ENCODE measurements around the gene FRMD6.

FRMD6 gene

GRCh38 chr14:51658441-51659173, 6.9 kb downstream of the FRMD6 start:
- Histone ChIP-seq H4K20me1 (ENCODE audit: insufficient read depth) (0 out of 2 replicates have a peak, but pooled peaks cover 9% of the 10 kb centered on the region), H3K36me3 (ENCODE audit: insufficient read depth) (no peaks in the 10 kb centered on the region; the same call in 1 of the 2 replicates), H3K27ac (no peak overlapping the region), H3K79me2 (ENCODE audit: insufficient read depth, low read depth) (peaks cover 97% of the 10 kb centered on the region), H3K27me3 (ENCODE audit: insufficient read depth, low read depth) (no peaks in the 10 kb centered on the region), H3K4me3 (IDR thresholded peaks at IDR 0.05; ENCODE audit: insufficient read depth, low read depth, low read length) (no peak overlapping the region), H3K4me1 (ENCODE audit: low read depth, poor library complexity, severe bottlenecking) (peaks cover 43% of the 10 kb centered on the region), H3K9ac (no peak overlapping the region), H2AFZ (ENCODE audit: low read depth) (no peak overlapping the region), H3K4me2 (no peak overlapping the region)
- TF ChIP-seq CTCF (conservative IDR thresholded peaks at IDR 0.05; ENCODE audit: low read depth, low read length): no peak

GRCh38 chr14:51660741-51661140, 9.0 kb downstream of the FRMD6 start:
- Histone ChIP-seq H3K79me2 (ENCODE audit: insufficient read depth, low read depth) (peaks cover 96% of the 10 kb centered on the region), H3K9ac (no peak overlapping the region), H3K4me1 (ENCODE audit: low read depth, poor library complexity, severe bottlenecking) (peaks cover 36% of the 10 kb centered on the region), H3K4me3 (IDR thresholded peaks at IDR 0.05; ENCODE audit: insufficient read depth, low read depth, low read length) (no peak overlapping the region), H3K27me3 (ENCODE audit: insufficient read depth, low read depth) (no peaks in the 10 kb centered on the region), H3K4me2 (no peak overlapping the region), H2AFZ (ENCODE audit: low read depth) (no peak overlapping the region), H3K27ac (no peak overlapping the region), H4K20me1 (ENCODE audit: insufficient read depth) (0 out of 2 replicates have a peak, but pooled peaks cover 6% of the 10 kb centered on the region), H3K36me3 (ENCODE audit: insufficient read depth) (no peaks in the 10 kb centered on the region; the same call in 1 of the 2 replicates)
- TF ChIP-seq CTCF (conservative IDR thresholded peaks at IDR 0.05; ENCODE audit: low read depth, low read length): no peak

GRCh38 chr14:51661504-51661903, 9.8 kb downstream of the FRMD6 start:
- TF ChIP-seq CTCF (conservative IDR thresholded peaks at IDR 0.05; ENCODE audit: low read depth, low read length): no peak
- no peaks in the 10 kb centered on the region for H3K27me3 ChIP-seq (ENCODE audit: insufficient read depth, low read depth)
- H3K4me2 ChIP-seq: no peak overlapping the region
- H3K27ac ChIP-seq: no peak overlapping the region
- peaks cover 28% of the 10 kb centered on the region for H3K4me1 ChIP-seq (ENCODE audit: low read depth, poor library complexity, severe bottlenecking)
- peaks cover 96% of the 10 kb centered on the region for H3K79me2 ChIP-seq (ENCODE audit: insufficient read depth, low read depth)
- no peak overlapping the region for H3K9ac ChIP-seq
- no peaks in the 10 kb centered on the region; the same call in 1 of the 2 replicates for H3K36me3 ChIP-seq (ENCODE audit: insufficient read depth)
- H3K4me3 ChIP-seq (IDR thresholded peaks at IDR 0.05; ENCODE audit: insufficient read depth, low read depth, low read length): no peak overlapping the region
- H2AFZ ChIP-seq (ENCODE audit: low read depth): no peak overlapping the region
- H4K20me1 ChIP-seq (ENCODE audit: insufficient read depth): 0 out of 2 replicates have a peak, but pooled peaks cover 6% of the 10 kb centered on the region

- Histone ChIP-seq H3K36me3 (ENCODE audit: insufficient read depth) (no peaks in the 10 kb centered on the region; the same call in 1 of the 2 replicates), H2AFZ (ENCODE audit: low read depth) (no peak overlapping the region), H3K79me2 (ENCODE audit: insufficient read depth, low read depth) (peaks cover 93% of the 10 kb centered on the region; the same call in 1 of the 2 replicates), H3K4me2 (no peak overlapping the region), H3K27me3 (ENCODE audit: insufficient read depth, low read depth) (no peaks in the 10 kb centered on the region), H3K4me3 (IDR thresholded peaks at IDR 0.05; ENCODE audit: insufficient read depth, low read depth, low read length) (no peak overlapping the region), H3K9ac (no peak overlapping the region), H4K20me1 (ENCODE audit: insufficient read depth) (0 out of 2 replicates have a peak, but pooled peaks cover 1% of the 10 kb centered on the region), H3K4me1 (ENCODE audit: low read depth, poor library complexity, severe bottlenecking) (peaks cover 10% of the 10 kb centered on the region), H3K27ac (no peak overlapping the region)
- TF ChIP-seq CTCF (conservative IDR thresholded peaks at IDR 0.05; ENCODE audit: low read depth, low read length): no peak
Observed at GRCh38 chr14:51663783-51664326, 12.1 kb downstream of the FRMD6 start.

All from KMS-11 (cell line).